ENCODE measurements around the gene INTS12.
A peak's percentile ranks its signal among the peaks of the same experiment; 100 is the strongest.
"Not testable (repeated sequence)": the region's sequence is repeated elsewhere in the genome, so short reads cannot be mapped to it uniquely, and the experiment has no call there.

INTS12 gene

GRCh38 chr4:105708181-105709080 is at the start of gene INTS12, which contains the start of gene GSTCD:
Gene INTS12 (minus strand): TSS chr4:105708689. CDS start chr4:105700005, 8,684 bp downstream.
Gene GSTCD (plus strand): TSS chr4:105708784. CDS start chr4:105717614, 8,830 bp downstream.
- peak; percentile 81 for DNase-seq

GRCh38 chr4:105755375-105755774 is 46.9 kb upstream of the INTS12 start:
- peak; percentile 5 for DNase-seq

GRCh38 chr4:105753361-105753760 is 44.9 kb upstream of the INTS12 start:
- DNase-seq = no peak

- no peak for DNase-seq
Observed at GRCh38 chr4:105751718-105752299, 43.3 kb upstream of the INTS12 start.

GRCh38 chr4:105748222-105748621 is 39.7 kb upstream of the INTS12 start:
- DNase-seq = no peak

- DNase-seq = no peak
Observed at GRCh38 chr4:105741548-105741947, 33.1 kb upstream of the INTS12 start.

- not testable (repeated sequence) for DNase-seq
Observed at GRCh38 chr4:105735217-105735616, 26.7 kb upstream of the INTS12 start.

- not testable (repeated sequence) for DNase-seq
Observed at GRCh38 chr4:105729895-105730294, 21.4 kb upstream of the INTS12 start.

- no peak for DNase-seq
Observed at GRCh38 chr4:105725623-105726022, 17.1 kb upstream of the INTS12 start.

GRCh38 chr4:105719204-105719603 is 10.7 kb upstream of the INTS12 start:
- DNase-seq = no peak

GRCh38 chr4:105715692-105716278 is 7.3 kb upstream of the INTS12 start:
- no peak for DNase-seq

GRCh38 chr4:105714932-105715331 is 6.4 kb upstream of the INTS12 start:
- no peak for DNase-seq

- peak; percentile 26 for DNase-seq
Observed at GRCh38 chr4:105714071-105714521, 5.6 kb upstream of the INTS12 start.

- no peak for DNase-seq
Observed at GRCh38 chr4:105712766-105713165, 4.3 kb upstream of the INTS12 start.

GRCh38 chr4:105710678-105711077 is 2.2 kb upstream of the INTS12 start:
- no peak for DNase-seq

- no peak for DNase-seq
Observed at GRCh38 chr4:105710012-105710600, 1.6 kb upstream of the INTS12 start.

- DNase-seq = no peak
Observed at GRCh38 chr4:105709081-105709450, 577 bp upstream of the INTS12 start.

GRCh38 chr4:105707782-105708180 is 708 bp downstream of the INTS12 start:
- no peak for DNase-seq

- DNase-seq = no peak
Observed at GRCh38 chr4:105698607-105699006, 9.9 kb downstream of the INTS12 start.

- DNase-seq = not testable (repeated sequence)
Observed at GRCh38 chr4:105695832-105696231, 12.7 kb downstream of the INTS12 start.

GRCh38 chr4:105694812-105695211 is 13.7 kb downstream of the INTS12 start:
- DNase-seq = not testable (repeated sequence)

- DNase-seq = no peak
Observed at GRCh38 chr4:105686571-105686970, 21.9 kb downstream of the INTS12 start.

- no peak for DNase-seq
Observed at GRCh38 chr4:105683038-105683437, 25.5 kb downstream of the INTS12 start.
